Measurements from ENCODE around the gene ROBO1. TPM values are rescaled to one million over a fixed set of nuclear protein-coding genes. Genes with fewer than 3 reads are reported as not detected.

ROBO1 gene
- total RNA-seq, 3 donors from 2014 or later, result 12.7 to 50.7 (median 23.6) TPM

GRCh38 chr3:78823859-78824258, 943.9 kb downstream of the ROBO1 start:
- H3K4me1 ChIP-seq, result peaks cover 0 to 10% of the 10 kb centered on the region in 2 donors
- H3K36me3 ChIP-seq, result no peaks in the 10 kb centered on the region
- no peaks in the 10 kb centered on the region for H3K27me3 ChIP-seq
- no peaks in the 10 kb centered on the region for H3K9me3 ChIP-seq
- H3K27ac ChIP-seq, result no peak overlapping the region
- TF ChIP-seq CTCF (IDR thresholded peaks at IDR 0.05), result no peak
- TF ChIP-seq POLR2A (IDR thresholded peaks at IDR 0.05), result no peak
- TF ChIP-seq POLR2AphosphoS5 (IDR thresholded peaks at IDR 0.05), result no peak
- no peak overlapping the region for H3K4me3 ChIP-seq
- intact Hi-C loops (cut with DNase I; ENCODE audit: low total_unique reads), result no loop called here
- no peak for DNase-seq (ENCODE audit: low spot score in 2 of 2)

- Histone ChIP-seq H3K4me3 (no peak overlapping the region), H3K36me3 (no peaks in the 10 kb centered on the region), H3K4me1 (peaks cover 0 to 10% of the 10 kb centered on the region in 2 donors), H3K9me3 (no peaks in the 10 kb centered on the region), H3K27me3 (no peaks in the 10 kb centered on the region), H3K27ac (no peak overlapping the region)
- TF ChIP-seq POLR2AphosphoS5 (IDR thresholded peaks at IDR 0.05) (no peak), CTCF (IDR thresholded peaks at IDR 0.05) (no peak), POLR2A (IDR thresholded peaks at IDR 0.05) (no peak)
- no peak for DNase-seq (ENCODE audit: low spot score in 2 of 2)
- intact Hi-C loops (cut with DNase I; ENCODE audit: low total_unique reads), result no loop called here
Measured at GRCh38 chr3:78823434-78823833, 944.4 kb downstream of the ROBO1 start.

DNA sequence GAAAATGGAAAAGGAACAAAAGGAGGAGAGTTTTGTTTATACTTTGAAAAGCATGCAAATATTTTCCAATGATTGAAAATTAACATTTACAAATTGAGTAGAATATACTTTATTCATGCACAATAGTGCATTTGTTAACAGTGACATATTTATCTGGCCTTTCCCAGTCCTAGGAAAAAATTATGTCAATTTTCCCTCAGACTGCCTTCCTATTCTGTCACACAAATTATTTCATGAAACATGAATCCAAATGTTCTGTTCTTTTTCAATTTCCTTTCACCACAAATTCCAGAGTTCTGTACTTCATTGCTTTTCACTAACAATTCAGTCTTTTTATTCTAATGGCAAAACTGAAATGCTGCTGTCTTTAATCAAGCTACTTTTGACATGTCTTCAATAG, 945.1 kb downstream of the ROBO1 start:
- no peaks in the 10 kb centered on the region for H3K36me3 ChIP-seq
- no peaks in the 10 kb centered on the region for H3K9me3 ChIP-seq
- no peak overlapping the region for H3K27ac ChIP-seq
- no peak overlapping the region for H3K4me3 ChIP-seq
- H3K4me1 ChIP-seq, result peaks cover 0 to 10% of the 10 kb centered on the region in 2 donors
- H3K27me3 ChIP-seq, result no peaks in the 10 kb centered on the region
- intact Hi-C loops (cut with DNase I; ENCODE audit: low total_unique reads), result no loop called here
- DNase-seq (ENCODE audit: low spot score in 2 of 2), result no peak
- TF ChIP-seq POLR2A (IDR thresholded peaks at IDR 0.05), result no peak
- no peak for TF ChIP-seq POLR2AphosphoS5 (IDR thresholded peaks at IDR 0.05)
- TF ChIP-seq CTCF (IDR thresholded peaks at IDR 0.05), result no peak

GRCh38 chr3:78820542-78820941, 947.3 kb downstream of the ROBO1 start:
- intact Hi-C loops (cut with DNase I; ENCODE audit: low total_unique reads), result no loop called here

More at GRCh38 chr3:78820542-78820941, 947.3 kb downstream of the ROBO1 start:
- no peaks in the 10 kb centered on the region for H3K27me3 ChIP-seq
- TF ChIP-seq POLR2AphosphoS5 (IDR thresholded peaks at IDR 0.05), result no peak
- TF ChIP-seq POLR2A (IDR thresholded peaks at IDR 0.05), result no peak
- no peak for TF ChIP-seq CTCF (IDR thresholded peaks at IDR 0.05)
- peaks cover 0 to 10% of the 10 kb centered on the region in 2 donors for H3K4me1 ChIP-seq
- no peaks in the 10 kb centered on the region for H3K9me3 ChIP-seq
- no peak overlapping the region for H3K27ac ChIP-seq
- no peak for DNase-seq (ENCODE audit: low spot score in 2 of 2)
- H3K36me3 ChIP-seq, result no peaks in the 10 kb centered on the region
- no peak overlapping the region for H3K4me3 ChIP-seq
